GM18861 (cell line): ENCODE data around the gene POLR2L.

Experiments used
- ATAC-seq: cut with Tn5 transposase; IDR thresholded peaks from one replicate; pipeline ENCODE4 v1.9.1; 2021; ENCODE audit not compliant: unreplicated experiment

The POLR2L gene

DNA sequence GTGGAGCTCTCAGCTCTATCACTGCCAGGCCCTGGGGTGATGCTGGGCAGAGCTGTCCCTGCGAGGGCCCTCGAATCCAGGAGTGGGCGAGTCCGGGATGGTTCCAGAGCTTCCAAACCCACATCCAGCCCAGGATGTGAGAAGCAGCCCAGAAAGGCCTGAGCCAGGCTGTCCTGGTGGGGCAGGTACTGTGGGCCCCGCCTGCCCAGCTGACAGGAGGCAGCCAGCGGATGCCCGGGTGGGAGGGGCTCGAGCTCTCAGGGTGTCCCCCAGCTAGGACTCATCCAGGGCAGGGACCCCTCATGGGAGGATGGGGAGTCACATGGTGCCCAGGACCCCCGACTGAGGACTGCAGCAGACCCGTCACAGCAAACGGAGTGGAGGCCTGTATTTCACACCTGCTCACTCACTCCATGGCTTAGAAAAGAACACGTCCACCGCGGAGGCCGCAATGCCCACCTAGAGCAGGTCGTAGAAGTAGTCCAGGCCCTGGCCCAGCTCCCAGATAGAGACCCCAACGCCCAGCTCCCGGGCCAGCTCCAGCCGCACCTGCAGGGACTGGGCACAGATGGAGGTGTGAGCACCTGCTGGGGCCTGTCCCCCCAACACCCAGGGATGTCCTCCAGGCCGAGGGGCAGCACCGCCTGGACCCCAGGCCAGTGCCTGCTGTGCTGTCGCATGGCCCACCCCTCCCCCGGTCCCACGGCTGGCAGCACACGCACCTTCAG, 27.2 kb upstream of the POLR2L start:
- ATAC-seq, result no peak

DNA sequence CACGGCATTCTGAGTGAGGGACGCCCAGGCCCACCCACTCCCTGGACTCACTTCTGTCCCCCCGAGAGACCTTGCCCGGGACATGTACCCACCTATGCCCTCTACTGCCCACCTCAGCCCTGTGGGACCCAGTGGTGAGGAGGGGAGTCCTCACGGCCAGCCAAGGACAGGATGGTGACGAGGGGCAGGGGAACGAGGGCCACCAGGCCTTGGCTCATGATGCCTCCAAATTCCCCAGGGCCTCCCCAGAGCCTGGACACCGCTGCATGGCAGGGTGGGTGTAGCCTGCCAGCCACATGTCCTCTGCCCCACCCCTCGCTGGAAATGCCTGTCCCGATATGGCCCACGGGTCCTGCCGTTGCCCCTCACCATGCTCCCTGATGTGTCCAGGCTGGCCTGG, 26.5 kb upstream of the POLR2L start:
- no peak for ATAC-seq

DNA sequence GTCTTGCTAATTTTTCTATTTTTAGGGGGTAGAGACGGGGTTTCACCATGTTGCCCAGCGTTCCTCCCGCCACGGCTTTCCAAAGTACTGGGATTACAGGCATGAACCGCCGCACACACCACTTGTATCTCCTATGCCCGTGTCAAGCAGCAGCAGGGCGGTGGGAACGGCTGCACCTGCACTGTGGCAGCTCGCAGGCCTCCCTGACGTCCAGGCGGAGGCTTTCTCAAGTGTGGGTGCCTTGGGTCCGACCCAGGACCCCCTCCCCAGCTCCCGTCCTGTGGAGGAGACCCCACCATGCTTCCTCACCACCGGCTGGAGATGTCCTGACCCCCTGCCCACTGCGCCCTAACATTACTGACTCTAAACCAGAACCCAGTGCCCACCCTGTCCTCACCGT, 26.1 kb upstream of the POLR2L start:
- no peak for ATAC-seq

DNA sequence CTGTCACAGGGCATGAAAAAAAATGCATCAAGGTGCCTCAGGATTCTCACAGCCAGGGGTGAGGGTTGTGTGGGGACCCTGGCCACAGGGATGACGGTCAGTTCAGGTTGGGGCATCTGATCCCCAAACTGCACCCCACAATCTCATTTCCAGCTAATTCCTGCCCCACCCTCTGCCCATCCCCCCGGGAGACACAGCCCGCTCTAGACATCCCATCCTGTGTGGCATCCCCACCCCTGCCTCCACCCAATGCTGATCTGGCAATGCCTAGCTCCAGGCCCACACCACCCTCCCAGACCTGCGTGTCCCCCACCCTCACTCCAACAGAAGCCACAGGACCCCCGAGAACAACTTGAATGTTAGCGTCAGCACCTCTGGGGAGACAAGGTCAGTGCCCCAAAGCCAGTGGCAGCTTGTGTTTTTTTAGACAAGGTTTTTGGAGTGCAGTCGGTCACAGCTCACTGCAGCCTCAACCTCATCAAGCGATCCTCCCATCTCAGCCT, 25.6 kb upstream of the POLR2L start:
- ATAC-seq, result no peak

DNA sequence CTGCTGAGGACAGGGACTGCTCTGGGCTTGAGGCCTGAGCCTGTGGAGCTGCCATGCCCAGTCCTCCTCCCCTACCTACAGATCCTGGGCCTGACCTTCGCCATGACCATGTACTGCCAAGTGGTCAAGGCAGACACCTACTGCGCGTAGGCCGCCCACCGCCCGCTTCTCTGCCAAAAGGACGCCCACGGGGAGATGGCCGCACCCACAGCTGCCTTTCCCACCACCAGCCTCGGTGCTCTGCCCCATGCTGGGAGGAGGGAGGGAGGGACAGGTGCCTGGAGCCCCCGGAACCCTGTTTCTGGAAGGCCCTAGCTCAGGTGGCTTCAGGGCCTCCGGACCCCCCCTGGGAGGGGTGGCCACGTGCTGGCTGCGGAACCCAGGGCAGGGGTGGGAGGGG, 24.2 kb upstream of the POLR2L start:
- no peak for ATAC-seq

DNA sequence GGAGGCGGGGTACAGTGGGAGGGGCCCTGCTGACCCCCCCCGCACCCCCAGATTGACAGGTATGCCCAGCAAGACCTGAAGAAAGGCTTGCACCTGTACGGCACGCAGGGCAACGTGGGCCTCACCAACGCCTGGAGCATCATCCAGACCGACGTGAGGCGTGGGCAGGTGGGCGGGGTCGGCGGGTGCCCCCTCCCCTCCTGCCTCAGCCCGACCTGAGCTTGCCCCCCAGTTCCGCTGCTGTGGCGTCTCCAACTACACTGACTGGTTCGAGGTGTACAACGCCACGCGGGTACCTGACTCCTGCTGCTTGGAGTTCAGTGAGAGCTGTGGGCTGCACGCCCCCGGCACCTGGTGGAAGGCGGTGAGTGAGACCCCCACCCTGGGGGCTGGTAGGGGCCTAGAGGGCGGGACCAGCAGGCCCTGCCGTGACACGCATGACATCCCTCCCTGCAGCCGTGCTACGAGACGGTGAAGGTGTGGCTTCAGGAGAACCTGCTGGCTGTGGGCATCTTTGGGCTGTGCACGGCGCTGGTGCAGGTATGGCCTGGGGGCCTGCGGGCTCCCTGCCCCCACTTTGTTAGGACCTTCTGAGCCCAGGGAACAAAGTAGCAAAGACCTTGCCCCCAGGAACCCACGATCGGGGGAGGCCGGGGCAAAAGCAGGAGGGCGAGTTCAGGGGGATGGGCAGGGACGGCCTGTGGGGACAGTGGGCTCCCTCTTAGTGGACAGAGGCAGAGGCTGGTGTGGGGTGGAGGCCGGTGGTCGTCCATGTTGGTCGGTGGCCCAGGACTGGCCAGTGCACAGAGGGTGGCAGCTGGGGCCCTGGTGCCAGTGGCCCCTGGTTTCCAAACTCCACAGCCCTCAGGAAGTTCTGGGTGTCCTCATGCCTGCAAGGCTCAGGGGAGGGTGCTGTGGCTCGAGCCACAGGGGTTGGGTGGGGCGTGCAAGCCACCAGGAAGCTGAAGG, 23.4 kb upstream of the POLR2L start:
- no peak for ATAC-seq

DNA sequence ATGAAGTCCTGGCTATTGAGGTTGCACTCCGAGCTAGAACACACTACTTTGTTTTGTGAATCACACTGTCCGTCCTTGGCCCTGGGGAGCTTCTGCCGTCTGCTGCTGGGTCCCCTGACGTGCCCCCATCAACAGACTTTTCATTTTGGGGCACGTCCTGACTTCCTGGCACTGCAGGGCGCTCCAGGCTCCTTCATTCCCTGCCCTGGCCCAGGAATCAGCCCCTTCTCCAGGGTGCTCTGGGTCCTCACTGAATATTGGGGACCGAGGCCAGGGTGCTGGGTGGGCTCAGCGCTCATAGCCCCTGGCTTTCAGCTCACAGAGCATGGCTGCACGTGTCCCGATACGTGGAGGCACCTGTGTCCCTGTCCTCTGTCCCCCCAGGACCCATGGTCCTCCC, 22.6 kb upstream of the POLR2L start:
- ATAC-seq, result no peak

DNA sequence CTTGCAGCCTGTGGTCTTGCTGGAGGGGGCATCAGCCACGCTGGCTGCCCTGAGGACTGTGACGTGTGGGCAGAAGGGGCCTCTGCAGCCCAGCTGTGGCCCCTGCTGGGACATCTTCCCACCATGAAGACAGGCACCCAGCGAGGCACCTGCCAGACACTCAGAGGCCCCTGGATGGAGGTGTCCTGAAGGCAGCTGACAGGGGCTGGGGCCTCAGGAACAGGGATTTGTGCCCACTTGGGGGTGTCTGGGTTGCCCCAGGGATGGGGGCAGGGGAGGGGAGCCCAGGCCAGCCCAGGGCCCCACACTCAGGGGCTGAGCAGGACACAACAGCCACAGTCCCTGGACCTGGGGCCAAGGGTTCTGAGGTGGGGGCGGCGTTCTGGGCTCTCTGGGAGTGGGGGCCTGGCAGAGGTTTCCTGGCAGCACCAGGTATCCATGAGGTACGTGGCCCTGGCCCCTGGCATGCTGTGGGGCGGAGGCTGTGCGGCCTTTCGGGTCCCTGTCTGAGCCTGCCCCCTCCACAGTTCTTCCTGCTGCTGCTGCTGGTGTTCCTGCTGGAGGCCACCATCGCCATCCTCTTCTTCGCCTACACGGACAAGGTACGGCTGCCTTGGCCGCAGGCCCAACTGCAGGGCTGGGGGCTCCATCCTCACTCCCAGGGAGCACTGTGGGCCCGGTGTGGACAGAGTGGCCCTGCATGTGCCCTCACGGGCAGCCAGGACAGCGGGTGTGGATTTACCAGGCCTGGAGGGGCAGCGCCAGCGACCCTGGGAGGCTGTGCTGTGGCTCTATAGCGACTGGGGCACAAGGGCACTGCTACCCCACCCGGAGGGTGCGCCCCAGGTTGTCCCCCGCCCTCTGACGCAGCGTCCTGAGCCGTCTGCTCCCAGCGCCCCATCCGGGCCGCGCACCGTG, 21.8 kb upstream of the POLR2L start:
- no peak for ATAC-seq

DNA sequence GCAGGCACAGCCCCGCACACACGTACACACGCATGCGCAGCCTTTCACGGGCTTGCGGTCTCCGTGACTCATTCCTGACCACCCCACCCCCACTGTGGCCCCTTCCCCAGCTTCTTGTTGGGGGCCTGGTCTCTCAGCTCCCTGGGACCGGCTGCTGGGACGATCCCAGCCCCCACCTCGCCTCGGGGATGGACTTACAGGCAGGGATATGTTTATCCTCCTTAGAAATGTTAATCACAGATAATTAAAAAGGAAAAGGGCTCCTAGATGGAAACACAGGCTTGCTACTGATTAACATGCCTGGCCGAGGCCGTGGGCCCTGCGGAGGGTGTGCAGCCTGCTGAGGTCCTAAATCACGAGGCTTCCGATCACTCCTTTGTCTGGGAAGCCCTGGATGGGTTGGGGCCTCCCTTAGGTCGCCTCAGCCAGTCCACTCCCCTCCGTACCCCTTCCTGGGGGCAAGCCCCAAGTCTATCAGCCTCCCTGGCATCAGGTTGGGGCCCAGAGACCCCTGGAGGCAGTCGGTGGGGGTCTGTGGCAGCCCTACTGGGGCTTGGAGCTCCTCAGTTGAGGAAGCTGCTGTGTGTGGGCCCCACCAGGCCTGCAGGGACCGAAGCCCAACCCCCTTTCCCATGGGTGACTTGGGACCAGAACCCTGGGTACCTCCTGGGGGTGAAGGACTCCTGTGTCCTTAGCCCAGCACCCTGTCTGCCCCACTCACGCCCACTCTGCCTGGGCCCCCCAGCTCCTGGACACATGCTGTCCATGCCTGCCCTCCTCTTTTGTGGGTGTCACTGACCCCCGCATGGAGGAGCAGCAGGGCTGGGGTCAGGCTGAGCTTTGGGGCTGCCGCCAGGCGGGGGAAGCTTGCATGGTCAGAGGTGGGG, 20.9 kb upstream of the POLR2L start:
- ATAC-seq, result no peak

DNA sequence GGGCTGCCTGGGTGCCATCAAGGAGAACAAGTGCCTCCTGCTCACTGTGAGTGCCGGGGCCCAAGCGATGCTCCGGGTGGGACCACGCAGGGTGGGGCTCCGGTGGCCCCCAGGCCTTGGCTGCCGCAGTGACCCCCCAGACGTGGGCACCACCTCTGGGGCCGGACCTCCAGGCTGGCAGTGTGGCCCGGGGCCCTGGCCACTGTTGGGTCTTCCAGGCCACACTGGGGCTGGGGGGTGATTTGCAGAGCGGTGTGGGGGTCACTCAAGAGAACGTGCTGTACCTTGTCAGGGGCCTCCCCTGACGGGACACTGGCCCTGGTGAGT, 20.3 kb upstream of the POLR2L start:
- no peak for ATAC-seq

DNA sequence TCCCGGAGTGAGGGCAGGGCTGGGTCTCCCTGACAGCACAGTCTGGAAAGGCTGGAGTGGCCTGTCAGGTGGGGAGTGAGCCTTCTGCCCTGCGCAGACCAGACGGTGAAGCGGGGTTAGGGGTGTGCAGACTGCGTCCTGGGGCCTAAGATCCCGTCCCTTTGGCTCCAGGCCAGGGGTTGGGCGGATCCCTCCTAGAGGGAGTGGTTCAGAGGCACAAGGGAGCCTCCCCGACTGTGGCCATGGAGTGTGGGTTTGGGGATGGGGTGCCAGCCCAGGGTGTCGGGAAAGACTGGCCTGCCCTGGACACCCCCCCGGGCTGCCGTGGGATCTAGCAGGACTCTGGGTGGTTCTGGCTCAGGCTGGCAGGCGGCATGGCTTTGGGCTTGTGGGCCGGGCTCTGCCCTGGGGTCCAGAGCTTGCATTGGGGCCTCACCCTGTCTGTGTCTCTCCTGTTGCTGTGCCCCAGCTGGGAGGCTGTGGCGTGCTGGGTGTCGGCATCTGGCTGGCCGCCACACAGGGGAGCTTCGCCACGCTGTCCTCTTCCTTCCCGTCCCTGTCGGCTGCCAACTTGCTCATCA, 19.8 kb upstream of the POLR2L start:
- ATAC-seq, result no peak

DNA sequence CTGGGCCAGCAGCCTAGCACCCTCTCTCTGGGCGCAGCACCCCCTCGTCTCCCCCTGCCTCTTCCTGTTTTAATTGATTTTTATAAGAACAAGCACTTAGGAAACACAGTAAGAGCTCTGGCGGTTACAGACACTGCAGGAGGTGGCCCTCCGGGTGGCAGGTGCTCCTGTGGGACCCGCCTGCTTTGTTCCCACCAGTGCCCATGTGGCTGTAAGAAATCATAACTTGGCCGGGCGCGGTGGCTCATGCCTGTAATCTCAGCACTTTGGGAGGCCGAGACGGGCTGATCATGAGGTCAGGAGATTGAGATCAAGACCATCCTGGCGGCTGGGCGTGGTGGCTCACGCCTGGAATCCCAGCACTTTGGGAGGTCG, 18.8 kb upstream of the POLR2L start:
- no peak for ATAC-seq

DNA sequence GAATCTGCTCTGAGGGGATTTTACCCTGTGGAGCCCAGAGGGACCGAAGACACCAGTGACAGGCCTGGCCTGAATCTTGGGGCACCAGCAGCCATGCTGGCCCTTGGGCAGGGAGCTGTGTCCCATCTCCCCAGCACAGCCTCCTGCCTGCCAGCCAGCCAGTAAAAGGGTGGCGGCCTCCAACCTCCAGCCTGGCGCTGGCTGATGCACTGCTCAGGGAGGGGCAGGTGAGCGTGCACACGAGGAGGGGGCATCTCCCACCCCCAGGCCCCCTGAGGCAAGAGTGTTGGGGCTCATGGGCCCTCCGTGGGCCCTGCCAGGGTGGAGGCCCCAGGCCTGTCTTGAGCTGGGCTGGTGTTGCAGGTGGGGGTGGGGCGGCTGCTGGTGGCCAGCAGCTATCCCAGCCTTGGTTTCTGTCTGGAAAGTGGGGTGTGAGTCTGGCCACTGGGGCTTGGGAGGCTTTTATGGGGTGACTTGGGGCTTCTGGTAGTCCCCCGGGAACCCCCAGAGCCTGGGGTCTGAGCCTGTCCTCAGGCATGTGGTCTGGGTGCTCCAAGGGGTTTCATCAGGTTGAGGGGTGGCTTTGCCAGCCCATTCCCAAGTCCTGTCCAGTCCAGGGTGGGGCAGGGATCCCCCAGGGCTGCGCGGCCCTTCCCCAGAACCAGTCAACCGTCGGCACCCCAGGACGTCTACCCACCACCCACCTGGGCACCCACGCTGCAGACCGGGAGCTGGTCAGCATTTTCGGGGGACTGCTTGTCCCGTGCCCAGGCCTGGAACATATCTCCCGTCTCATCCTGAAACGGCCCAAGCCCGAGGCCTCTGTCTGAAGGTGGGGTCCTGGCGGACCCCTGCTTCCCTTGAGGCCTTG, 18.1 kb upstream of the POLR2L start:
- no peak for ATAC-seq

DNA sequence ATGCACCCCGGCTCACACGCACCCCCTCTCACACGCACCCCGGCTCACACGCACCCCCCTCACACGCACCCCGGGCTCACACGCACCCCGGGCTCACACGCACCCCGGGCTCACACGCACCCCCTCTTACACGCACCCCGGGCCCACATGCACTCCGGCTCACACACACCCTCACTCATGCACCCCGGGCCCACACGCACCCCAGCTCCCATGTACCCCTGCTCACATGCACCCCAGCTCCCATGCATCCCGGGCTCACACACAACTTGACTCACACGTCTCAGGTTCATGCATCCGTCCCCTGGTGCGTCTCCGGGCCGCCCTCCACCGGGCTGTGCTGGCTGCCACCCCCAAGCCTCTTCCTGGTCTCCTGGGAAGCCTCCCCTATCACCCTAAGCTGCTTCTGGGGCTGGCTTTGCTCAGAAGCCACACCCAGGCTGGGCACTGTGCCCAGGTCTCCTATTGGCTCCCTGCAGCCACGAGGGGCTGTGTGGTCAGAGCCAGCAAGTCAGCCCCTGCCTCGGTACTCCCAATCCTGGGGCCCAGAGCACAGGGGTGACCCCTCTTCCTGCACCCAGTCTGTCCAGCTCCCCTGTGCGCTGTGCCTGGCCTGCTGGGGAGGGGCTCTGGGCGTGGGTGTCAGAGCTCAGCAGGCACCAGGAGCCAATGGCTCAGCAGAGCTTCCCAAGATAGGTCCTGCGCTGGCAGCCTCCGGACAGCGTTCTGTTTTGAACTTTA, 17.2 kb upstream of the POLR2L start:
- ATAC-seq, result no peak

DNA sequence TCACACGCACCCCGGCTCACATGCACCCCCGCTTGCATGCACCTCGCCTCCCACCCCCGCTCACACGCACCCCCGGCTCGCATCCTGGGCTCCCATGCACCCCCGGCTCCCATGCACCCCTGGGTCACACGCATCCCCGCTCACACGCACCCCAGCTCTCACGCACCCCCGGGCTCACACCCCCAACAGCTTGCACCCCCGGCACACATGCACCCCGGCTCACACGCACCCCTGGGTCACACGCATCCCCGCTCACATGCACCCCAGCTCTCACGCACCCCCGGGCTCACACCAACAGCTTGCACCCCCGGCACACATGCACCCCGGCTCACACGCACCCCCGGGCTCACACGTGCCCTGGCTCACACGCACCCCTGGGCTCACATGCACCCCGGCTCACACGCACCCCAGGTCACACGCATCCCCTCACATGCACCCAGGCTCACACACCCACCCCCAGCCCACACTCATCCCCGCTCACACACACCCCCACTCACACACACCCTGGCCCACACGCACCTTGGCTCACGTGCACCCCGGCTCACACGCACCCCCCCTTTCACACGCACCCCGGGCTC, 16.5 kb upstream of the POLR2L start:
- no peak for ATAC-seq

DNA sequence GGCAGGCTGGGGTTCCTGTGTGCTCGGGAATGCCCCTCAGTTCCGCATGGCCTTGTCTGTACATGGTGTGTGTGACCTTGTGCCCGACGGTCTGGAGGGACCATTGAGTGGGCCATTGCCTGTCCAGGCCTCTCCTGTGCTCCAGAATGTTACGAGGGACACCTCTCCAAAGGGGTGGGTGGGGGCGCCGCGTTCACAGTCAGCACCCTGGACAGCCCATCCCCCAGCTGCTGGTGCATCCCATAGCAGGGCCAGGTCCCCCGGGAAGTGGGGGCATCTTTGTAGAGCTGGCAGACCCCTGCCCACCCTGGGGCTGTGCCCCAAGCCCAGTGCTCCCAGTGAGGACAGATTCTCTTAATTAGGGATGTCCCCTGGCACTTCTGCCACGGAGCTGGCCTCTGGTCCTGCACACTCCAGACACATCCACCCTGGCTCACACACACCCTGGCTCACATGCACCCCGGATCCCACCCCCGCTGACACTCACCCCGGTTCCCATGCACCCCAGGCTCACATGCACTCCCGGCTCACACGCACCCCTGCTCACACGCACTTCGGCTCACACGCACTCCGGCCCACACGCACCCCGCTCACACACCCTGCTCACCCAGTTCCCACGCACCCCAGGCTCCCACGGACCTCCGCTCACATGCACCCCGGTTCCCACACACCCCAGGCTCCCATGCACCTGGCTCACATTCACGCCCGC, 15.9 kb upstream of the POLR2L start:
- no peak for ATAC-seq

DNA sequence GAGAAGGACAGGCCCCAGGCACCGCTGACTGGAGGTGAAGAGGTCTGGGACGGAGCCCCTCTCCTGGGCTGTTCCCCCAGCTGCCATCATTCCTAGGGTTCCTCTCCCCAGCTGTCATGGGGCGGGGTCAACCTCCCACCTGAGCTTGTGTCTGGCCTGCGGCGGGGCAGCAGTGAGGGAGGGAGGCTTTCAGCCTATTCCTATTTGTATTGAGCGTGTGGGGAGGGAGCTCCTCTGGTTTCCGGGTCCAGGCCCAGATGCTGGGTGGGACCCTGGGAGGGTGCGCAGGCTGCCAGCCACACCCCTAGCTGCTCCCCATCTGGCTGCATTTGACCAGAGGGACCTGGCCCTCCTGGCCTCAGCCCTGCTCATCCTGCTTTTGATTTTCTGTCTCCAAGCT, 14.1 kb upstream of the POLR2L start:
- no peak for ATAC-seq
